HepG2 (cell line): Measurements from ENCODE around the gene ASH1L. TPM values are rescaled to one million over a fixed set of nuclear protein-coding genes. Genes with fewer than 3 reads are reported as not detected.
A peak's percentile ranks its signal among the peaks of the same experiment; 100 is the strongest.

Source experiments
- ASH2L ChIP-seq: fragments of 300-600, 200-600 bp; sonication (generic); IDR thresholded peaks from 2 replicates; pipeline ENCODE4 v1.7.0; 2017; ENCODE audit warnings: low read depth, mild to moderate bottlenecking, moderate library complexity, mixed read lengths, low read length; ENCODE audit not compliant: insufficient read length
- SAP130 ChIP-seq: IDR thresholded peaks from 2 replicates; pipeline ENCODE4 v1.6.1; 2016; ENCODE audit warnings: low read depth
- SPEN ChIP-seq: sonication (generic); formaldehyde crosslinking; IDR thresholded peaks from 2 replicates; pipeline ENCODE4 v1.5.1; 2020; ENCODE audit warnings: low read depth, mild to moderate bottlenecking, missing genetic modification reagents
- microRNA counts: library from miRNA; unstranded; fragments of <30 nt; microRNA quantifications from one replicate; lab custom pipeline; 2015
- microRNA-seq: library from miRNA; unstranded; fragments of <30 nt; microRNA quantifications from one replicate; pipeline ENCODE4, GENCODE V29; 2020
- polyA plus RNA-seq, 8 experiments: library from polyadenylated mRNA; depleted of rRNA in 3 of 8; stranded (reverse) in 7 of 8; unstranded in 1 of 8; fragments of >200 nt; fragmentation: Illumina TruSeq in 4 of 8; extraction: Trizol in 4 of 8; gene quantifications; 2 replicates each; pipeline versions ENCODE4 v1.2.1 to v1.2.3, GENCODE V29; 2011 to 2016; ENCODE audit warnings: low read depth in 4 of 8, missing spikeins in 1 of 8, mixed read lengths in 1 of 8; ENCODE audit not compliant: insufficient read depth in 1 of 8
- small RNA-seq, 3 experiments: library from RNA; depleted of rRNA; stranded (forward); fragments of <200 nt; gene quantifications; one replicate each; pipeline ENCODE3, GENCODE V24; 2012; ENCODE audit warnings: low read depth in 2 of 3, low replicate concordance in 1 of 3; ENCODE audit not compliant: insufficient read length in 3 of 3, insufficient read depth in 2 of 3
- total RNA-seq, 5 experiments: library from RNA; depleted of rRNA; stranded (reverse); fragments of >200 nt; fragmentation: Illumina TruSeq; extraction: Trizol; gene quantifications; 2 replicates each; pipeline ENCODE4 v1.2.3, GENCODE V29; 2016; ENCODE audit warnings: low read depth in 1 of 5
- TF ChIP-seq, protein P1 (sequence below): sonication (generic); formaldehyde crosslinking; IDR thresholded peaks from 2 replicates; pipeline ENCODE4 v1.4.0; 2020; ENCODE audit warnings: mild to moderate bottlenecking, missing genetic modification reagents
- TF ChIP-seq, protein P2 (sequence below): sonication (generic); formaldehyde crosslinking; IDR thresholded peaks from 2 replicates; pipeline ENCODE4 v1.4.0; 2020; ENCODE audit warnings: missing genetic modification reagents

Gene ASH1L
- total and polyA plus RNA-seq, 2 of the 13 experiments (the other 11 are each of a cell fraction or from before 2014, with no cell fraction given) = 10.2 to 15.3 TPM

DNA sequence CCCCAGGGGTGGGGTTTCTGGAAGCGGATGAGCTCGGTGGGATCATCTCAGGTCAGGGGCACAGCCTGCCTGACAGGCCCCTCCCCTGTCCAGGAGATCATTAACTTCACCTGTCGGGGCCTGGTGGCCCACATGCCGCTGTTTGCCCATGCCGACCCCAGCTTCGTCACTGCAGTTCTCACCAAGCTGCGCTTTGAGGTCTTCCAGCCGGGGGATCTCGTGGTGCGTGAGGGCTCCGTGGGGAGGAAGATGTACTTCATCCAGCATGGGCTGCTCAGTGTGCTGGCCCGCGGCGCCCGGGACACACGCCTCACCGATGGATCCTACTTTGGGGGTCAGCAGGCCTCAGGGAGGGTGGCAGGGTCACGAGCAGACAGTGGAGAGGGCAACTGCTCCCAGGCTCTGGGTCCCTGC, 277.0 kb downstream of the ASH1L start (continued):
- TF ChIP-seq, protein P1, sequence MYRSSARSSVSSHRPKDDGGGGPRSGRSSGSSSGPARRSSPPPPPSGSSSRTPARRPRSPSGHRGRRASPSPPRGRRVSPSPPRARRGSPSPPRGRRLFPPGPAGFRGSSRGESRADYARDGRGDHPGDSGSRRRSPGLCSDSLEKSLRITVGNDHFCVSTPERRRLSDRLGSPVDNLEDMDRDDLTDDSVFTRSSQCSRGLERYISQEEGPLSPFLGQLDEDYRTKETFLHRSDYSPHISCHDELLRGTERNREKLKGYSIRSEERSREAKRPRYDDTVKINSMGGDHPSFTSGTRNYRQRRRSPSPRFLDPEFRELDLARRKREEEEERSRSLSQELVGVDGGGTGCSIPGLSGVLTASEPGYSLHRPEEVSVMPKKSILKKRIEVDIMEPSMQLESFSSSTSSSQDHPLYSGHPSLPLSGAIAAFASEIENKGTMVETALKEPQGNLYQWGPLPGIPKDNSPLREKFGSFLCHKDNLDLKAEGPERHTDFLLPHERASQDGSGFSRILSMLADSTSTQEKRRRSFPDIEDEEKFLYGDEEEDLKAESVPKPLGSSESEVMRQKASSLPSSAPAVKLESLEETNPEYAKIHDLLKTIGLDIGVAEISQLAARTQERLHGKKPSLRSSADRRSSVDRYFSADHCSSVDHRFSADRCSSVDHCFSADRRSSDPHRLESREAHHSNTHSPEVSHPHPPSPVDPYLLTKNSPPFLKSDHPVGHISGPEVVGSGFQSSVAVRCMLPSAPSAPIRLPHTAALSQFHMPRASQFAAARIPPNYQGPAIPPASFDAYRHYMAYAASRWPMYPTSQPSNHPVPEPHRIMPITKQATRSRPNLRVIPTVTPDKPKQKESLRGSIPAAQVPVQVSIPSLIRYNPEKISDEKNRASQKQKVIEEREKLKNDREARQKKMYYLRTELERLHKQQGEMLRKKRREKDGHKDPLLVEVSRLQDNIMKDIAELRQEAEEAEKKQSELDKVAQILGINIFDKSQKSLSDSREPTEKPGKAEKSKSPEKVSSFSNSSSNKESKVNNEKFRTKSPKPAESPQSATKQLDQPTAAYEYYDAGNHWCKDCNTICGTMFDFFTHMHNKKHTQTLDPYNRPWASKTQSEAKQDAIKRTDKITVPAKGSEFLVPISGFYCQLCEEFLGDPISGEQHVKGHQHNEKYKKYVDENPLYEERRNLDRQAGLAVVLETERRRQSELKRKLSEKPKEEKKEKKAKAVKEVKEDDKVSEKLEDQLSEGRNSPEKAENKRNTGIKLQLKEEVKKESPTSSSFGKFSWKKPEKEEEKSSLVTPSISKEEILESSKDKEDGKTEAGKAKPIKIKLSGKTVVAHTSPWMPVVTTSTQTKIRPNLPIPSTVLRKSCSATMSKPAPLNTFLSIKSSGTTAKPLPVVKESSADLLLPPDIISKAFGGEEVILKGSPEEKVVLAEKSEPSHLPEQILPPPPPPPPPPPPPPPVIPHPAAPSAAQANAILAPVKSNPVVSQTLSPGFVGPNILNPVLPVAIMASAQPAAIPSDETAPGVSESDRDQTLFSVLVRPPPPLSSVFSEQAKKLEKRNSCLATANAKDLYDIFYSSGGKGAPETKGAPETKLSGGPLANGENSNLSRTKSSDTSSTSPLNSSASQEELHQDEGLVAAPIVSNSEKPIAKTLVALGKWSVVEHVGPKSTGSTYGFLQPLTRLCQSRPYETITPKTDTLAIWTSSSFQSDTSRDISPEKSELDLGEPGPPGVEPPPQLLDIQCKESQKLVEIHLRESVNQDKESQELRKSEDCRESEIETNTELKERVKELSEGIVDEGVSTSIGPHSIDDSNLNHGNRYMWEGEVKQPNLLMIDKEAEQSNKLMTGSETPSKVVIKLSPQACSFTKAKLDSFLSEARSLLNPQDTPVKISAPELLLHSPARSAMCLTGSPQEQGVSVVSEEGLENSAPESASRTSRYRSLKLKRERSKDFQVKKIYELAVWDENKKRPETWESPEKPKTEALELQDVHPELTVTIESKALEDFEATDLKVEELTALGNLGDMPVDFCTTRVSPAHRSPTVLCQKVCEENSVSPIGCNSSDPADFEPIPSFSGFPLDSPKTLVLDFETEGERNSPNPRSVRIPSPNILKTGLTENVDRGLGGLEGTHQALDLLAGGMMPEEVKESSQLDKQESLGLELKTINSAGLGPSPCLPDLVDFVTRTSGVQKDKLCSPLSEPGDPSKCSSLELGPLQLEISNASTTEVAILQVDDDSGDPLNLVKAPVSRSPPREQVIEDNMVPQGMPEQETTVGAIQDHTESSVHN = no peak
- TF ChIP-seq SPEN (CRISPR knock-in tag) (peak; percentile 45; the same call in 1 of the 2 replicates), ASH2L (peak; percentile 31), SAP130 (CRISPR knock-in tag) (peak; percentile 31; the same call in 1 of the 2 replicates)
- TF ChIP-seq, protein P2, sequence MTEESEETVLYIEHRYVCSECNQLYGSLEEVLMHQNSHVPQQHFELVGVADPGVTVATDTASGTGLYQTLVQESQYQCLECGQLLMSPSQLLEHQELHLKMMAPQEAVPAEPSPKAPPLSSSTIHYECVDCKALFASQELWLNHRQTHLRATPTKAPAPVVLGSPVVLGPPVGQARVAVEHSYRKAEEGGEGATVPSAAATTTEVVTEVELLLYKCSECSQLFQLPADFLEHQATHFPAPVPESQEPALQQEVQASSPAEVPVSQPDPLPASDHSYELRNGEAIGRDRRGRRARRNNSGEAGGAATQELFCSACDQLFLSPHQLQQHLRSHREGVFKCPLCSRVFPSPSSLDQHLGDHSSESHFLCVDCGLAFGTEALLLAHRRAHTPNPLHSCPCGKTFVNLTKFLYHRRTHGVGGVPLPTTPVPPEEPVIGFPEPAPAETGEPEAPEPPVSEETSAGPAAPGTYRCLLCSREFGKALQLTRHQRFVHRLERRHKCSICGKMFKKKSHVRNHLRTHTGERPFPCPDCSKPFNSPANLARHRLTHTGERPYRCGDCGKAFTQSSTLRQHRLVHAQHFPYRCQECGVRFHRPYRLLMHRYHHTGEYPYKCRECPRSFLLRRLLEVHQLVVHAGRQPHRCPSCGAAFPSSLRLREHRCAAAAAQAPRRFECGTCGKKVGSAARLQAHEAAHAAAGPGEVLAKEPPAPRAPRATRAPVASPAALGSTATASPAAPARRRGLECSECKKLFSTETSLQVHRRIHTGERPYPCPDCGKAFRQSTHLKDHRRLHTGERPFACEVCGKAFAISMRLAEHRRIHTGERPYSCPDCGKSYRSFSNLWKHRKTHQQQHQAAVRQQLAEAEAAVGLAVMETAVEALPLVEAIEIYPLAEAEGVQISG = peak; percentile 40; the same call in 1 of the 2 replicates

MicroRNA genes within 50 kb of the gene (microRNA counts, 767-probe panel; counts per million panel counts)
- not detected for microRNA hsa-miR-555 (lab: Ali Mortazavi, UCI)

Small RNA genes within 50 kb of the gene (microRNA-seq; reads per million reads assigned to microRNA genes)
- not detected for gene MIR555

Small RNA genes within 50 kb of the gene (small RNA-seq; reads per million reads assigned to genes)
- gene AL353807.4 (0 reads per million in 3 experiments), gene RNU6-106P (0 reads per million in 3 experiments), gene RNU6-1297P (0 reads per million in 3 experiments)

Other genes starting within 250 kb of the ASH1L start
- 15.9 and 18.7 TPM in 2 replicates for gene RUSC1, start 241.9 kb downstream of the ASH1L start, total RNA-seq (2016; rRNA removed; fragmentation: Illumina TruSeq; extraction: Trizol)
- 20.4 and 21.4 TPM in 2 replicates for gene RUSC1, start 241.9 kb downstream of the ASH1L start, polyA plus RNA-seq (2011; rRNA removed)
- 12.1 and 25.3 TPM in 2 replicates for gene MSTO1, start 47.4 kb upstream of the ASH1L start, total RNA-seq (2016; rRNA removed; fragmentation: Illumina TruSeq; extraction: Trizol)
- gene MSTO1, start 47.4 kb upstream of the ASH1L start, polyA plus RNA-seq (2011; rRNA removed) = 19.1 and 25.5 TPM in 2 replicates
- gene YY1AP1, start 126.0 kb upstream of the ASH1L start, total RNA-seq (2016; rRNA removed; fragmentation: Illumina TruSeq; extraction: Trizol) = 28.5 and 33.9 TPM in 2 replicates
- gene YY1AP1, start 126.0 kb upstream of the ASH1L start, polyA plus RNA-seq (2011; rRNA removed) = 58.3 and 69.4 TPM in 2 replicates
- 133 and 153 TPM in 2 replicates for gene DAP3, start 126.3 kb upstream of the ASH1L start, total RNA-seq (2016; rRNA removed; fragmentation: Illumina TruSeq; extraction: Trizol)
- 123 and 129 TPM in 2 replicates for gene DAP3, start 126.3 kb upstream of the ASH1L start, polyA plus RNA-seq (2011; rRNA removed)